CD4-positive, alpha-beta T cell treated with Interleukin-1 beta for 1 hour (primary cell): ENCODE results near the gene TBX5.
"Not testable (repeated sequence)": the region's sequence is repeated elsewhere in the genome, so short reads cannot be mapped to it uniquely, and the experiment has no call there.

ENCODE experiments used
- DNase-seq, 2 donors: peaks; one replicate each; pipeline ENCODE4 v3.0.0-alpha.2; 2020 to 2022

TBX5 gene

DNA sequence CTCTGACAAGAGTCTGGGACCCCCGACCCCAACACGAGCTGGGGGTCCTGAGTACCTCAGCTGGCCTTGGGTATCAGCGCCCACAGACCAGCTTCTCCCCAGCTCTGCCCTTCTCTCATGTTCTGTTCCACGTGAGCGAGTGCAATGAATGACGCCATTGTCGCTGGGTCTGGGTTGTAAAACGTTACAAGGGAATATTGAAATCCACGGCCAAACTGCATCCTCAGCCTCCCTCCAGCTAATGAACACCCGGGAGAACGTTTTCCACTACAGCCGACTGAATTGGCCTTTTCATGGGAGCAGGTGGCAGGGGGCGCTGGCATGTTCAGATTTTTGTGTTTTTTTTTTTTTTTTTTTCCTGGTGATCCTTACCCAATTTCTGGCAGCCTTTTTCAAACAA lies 34.7 kb downstream of the TBX5 start:
- no peak for DNase-seq

- no peak for DNase-seq
Measured at GRCh38 chr12:114368685-114369452, 37.1 kb downstream of the TBX5 start.

- no peak for DNase-seq
Measured at GRCh38 chr12:114361992-114362391, 44.0 kb downstream of the TBX5 start.

DNA sequence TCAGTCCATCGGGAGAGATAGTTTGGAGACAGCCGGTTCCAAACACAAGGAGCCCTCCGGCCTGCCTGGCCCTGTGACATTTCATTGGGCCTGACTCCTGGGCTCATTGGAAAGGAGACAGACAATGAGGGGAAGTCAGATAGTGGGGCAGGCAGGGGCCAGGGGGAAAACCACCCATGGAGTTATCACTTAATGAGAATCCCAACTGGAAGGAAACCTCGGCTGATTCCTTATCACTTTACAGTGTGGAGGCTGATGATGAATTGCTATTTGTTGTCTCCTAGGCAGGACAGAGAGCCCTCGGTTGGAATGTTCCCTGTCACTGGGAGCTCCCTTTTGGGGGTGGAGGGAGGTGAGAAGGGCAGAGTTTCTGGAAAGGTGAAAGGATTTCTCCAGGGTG lies 44.4 kb downstream of the TBX5 start:
- no peak for DNase-seq

GRCh38 chr12:114360485-114360884 lies 45.5 kb downstream of the TBX5 start:
- DNase-seq = no peak

- no peak for DNase-seq
Measured at GRCh38 chr12:114355389-114356088, 50.4 kb downstream of the TBX5 start.

DNA sequence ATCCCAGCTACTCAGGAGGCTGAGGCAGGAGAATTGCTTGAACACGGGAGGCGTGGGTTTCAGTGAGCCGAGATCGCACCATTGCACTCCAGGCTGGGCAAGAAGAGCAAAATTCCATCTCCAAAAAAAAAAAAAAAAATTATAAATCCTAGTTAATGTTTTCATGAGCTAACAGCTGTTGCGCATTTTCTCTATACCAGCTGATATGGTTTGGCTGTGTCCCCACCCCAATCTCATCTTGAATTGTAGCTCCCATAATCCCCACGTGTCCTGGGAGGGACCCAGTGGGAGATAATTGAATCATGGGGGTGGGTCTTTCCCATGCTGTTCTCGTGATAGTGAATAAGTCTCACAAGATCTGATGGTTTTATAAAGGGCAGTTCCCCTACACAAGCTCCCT lies 56.7 kb downstream of the TBX5 start:
- DNase-seq = not testable (repeated sequence)

DNA sequence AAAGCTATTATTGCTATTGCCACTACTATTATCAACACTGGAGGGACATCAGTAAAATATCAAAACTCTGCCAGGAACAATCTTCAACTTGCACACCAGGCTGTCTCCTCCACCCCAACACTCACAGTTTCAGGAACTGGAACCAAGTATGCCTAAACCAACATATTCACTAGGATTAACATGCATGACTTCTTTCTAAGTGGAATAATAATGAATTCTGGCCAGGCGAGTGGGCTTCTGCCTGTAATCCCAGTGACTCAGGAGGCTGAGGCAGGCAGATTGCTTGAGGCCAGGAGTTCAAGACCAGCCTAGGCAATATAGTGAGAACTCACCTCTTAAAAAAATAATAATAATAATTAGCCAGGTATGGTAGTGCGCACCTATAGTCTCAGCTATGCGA lies 58.1 kb downstream of the TBX5 start:
- DNase-seq = no peak

- DNase-seq = no peak
Measured at GRCh38 chr12:114344831-114345230, 61.1 kb downstream of the TBX5 start.

GRCh38 chr12:114344303-114344663 lies 61.7 kb downstream of the TBX5 start:
- DNase-seq = no peak

DNA sequence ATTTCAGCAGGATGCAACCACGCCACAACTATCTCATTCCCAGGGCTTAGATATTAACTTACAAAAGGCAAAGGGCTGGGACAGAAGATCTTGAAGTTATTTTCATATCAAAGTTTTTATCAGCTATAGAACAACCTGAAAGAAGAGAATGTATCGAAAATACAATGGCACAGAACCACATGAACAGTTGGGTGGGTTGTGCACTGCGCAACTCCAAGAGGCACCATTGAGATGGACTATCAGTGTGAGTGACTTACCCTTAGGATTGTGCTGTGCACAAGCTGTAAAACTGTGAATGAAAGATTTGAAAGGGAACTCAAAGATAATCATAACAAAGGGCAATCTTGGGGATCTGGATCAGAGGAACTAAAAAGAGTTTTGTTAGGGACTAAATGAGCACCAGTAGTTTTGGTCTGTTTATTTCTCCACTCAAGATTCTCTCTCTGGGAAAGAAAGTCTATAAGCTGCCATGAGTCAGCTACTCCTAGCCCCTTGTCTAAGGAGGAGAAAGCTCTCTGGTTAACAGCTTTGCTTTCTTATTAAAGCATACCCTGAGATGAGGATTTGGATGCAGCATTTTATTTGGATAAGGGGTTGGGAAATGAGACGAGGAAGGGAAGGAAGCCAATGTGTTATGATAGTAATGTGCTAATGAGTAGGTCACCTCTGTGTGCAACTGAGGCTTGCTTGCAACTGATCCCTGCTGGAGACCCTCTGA lies 62.2 kb downstream of the TBX5 start:
- no peak for DNase-seq

- no peak for DNase-seq
Measured at GRCh38 chr12:114342656-114343055, 63.3 kb downstream of the TBX5 start.

- DNase-seq = no peak
Measured at GRCh38 chr12:114341635-114342034, 64.3 kb downstream of the TBX5 start.

DNA sequence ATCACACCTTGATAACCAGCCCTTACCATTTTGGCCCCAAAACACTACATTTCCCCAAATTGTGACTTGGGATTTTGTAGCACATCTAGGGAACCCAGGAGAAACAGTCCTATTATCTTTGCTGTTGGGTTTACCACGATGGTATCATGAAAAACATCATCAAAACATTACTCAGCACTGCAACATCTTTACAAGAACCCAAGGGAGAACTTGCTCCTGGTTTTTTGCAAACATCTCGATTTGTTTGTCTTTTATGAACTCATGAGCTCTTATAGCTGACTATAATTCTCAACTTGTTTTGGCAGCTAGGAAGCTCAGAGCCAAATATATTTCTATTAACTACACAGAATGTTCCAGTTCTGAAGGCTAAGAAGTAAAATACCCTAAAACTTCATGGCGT lies 65.7 kb downstream of the TBX5 start:
- DNase-seq = no peak

DNA sequence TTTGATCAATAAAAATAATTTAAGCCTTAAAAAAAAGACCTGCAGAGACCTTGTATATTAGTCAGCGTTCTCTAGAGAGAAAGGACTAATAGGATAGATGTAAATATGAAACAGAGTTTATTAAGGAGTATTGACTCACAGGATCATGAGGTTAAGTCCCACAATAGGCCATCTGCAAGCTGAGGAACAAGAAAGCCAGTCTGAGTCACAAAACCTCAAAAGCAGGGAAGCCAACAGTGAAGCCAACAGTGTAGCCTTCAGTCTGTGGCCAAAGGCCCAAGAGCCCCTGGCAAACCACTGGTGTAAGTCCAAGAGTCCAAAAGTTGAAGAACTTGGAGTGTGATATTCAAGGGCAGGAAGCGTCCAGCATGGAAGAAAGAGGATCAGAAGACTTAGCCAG lies 66.3 kb downstream of the TBX5 start:
- DNase-seq = no peak

GRCh38 chr12:114335607-114336006 lies 70.3 kb downstream of the TBX5 start:
- no peak for DNase-seq

DNA sequence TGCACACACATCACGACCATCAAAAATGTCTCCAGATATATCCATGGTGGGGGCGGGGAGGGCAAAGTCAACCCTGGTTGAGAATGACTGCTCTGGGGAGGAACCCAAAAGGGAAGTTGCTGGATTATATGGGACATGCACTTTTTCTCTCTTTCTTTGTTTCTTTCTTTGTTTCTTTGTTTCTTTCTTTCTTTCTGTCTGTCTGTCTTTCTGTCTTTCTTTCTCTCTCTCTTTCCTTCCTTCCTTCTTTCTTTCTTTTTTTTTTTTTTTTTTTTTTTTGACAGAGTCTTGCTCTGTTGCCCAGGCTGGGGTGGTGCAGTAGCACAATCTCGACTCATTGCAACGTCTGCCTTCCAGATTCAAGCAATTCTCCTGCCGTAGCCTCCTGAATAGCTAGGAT lies 71.5 kb downstream of the TBX5 start:
- DNase-seq = no peak

GRCh38 chr12:114328292-114328691 lies 77.7 kb downstream of the TBX5 start:
- DNase-seq = no peak

- DNase-seq = no peak
Measured at GRCh38 chr12:114327765-114328164, 78.2 kb downstream of the TBX5 start.

- DNase-seq = no peak
Measured at GRCh38 chr12:114321524-114321923, 84.4 kb downstream of the TBX5 start.

- DNase-seq = no peak
Measured at GRCh38 chr12:114320968-114321367, 85.0 kb downstream of the TBX5 start.

DNA sequence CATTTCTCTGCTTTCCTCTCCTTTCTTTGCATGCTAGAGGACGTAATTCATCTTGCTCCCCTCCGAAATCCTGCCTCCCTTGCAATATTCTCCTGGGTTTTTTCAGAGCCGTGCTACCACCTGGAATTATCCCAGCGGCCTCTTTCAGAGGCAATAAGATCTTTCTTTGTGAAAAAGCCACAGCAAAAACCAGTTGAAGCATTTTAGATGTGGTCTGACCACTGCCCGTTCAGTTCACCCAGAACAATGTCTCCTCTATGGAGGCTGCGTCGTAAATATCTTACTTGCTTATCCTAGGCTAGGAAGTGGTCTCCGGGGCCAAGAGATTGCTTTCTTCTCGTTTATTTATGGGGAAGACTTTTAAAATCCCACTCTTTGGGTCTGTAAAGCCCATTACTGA lies 85.8 kb downstream of the TBX5 start:
- no peak for DNase-seq

DNA sequence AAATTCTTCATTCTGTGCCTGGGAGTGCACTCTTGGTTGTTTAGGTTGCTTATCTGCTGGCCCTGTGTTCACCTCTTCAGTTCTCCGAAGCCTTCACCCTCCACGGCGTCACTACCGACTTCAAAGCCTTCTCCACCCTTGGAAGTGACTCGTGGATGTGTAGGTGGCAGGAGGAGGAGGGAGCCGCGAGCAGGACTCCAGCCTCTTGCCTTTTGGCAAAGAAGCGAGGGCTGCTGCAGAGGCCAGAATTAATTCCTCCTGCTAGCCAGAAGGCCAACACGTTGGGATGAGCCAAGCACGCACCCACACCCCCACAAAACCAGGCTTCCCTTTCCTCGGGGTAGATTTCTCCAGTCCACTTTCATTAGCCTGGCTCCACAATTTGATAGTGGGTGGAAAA lies 86.5 kb downstream of the TBX5 start:
- no peak for DNase-seq

DNA sequence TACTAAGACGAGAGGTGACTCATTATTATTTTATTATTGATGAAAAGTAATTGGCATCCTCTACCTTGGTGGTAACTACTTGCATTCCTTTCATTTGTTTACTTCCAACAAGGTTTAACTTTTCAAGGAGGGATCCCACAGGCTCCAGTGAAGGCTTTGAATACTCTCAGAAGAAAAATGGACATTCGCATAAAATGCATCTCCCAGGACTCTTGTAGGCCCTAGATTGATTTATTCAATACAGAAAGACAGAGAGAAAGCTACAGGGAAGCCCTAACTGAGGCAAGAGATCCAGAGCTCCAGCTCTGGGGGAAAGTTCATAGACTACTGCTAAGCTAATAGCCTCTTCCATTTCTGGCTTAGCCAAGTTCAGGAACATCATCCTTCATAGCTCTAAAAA lies 87.0 kb downstream of the TBX5 start:
- no peak for DNase-seq
